Mesenchymal stem cell (in vitro differentiated cells and primary cell): ENCODE results near the gene GGT6.

Experiments used
- DNase-seq: peaks from one replicate; pipeline ENCODE4 v3.0.0-alpha.2; 2013
- H2AFZ ChIP-seq: one replicate; pipeline ENCODE4 v1.6.1; 2013; ENCODE audit warnings: low read depth, mild to moderate bottlenecking, control low read depth, inconsistent platforms, low read length, moderate library complexity
- H2AK5ac ChIP-seq: 2 replicates; pipeline ENCODE4 v1.6.1; 2013; ENCODE audit warnings: low read length, moderate library complexity, mild to moderate bottlenecking, inconsistent platforms; ENCODE audit not compliant: severe bottlenecking
- H2BK120ac ChIP-seq: one replicate; pipeline ENCODE4 v1.6.1; 2013; ENCODE audit warnings: low read depth, mild to moderate bottlenecking, inconsistent platforms, low read length, moderate library complexity
- H2BK12ac ChIP-seq, 2 experiments: one replicate each; pipeline ENCODE4 v1.6.1; 2013; ENCODE audit warnings: inconsistent platforms in 2 of 2, low read length in 2 of 2, mild to moderate bottlenecking in 2 of 2, moderate library complexity in 2 of 2, control low read depth in 1 of 2
- H2BK15ac ChIP-seq: one replicate; pipeline ENCODE4 v1.6.1; 2013; ENCODE audit warnings: mild to moderate bottlenecking, low read depth, inconsistent platforms; ENCODE audit not compliant: poor library complexity, severe bottlenecking
- H2BK5ac ChIP-seq: 2 replicates; pipeline ENCODE4 v1.6.1; 2013; ENCODE audit warnings: low read depth, mild to moderate bottlenecking, low read length, control low read depth, inconsistent platforms; ENCODE audit not compliant: poor library complexity, severe bottlenecking
- H3K14ac ChIP-seq, 2 experiments: one replicate each; pipeline ENCODE4 v1.6.1; 2013; ENCODE audit warnings: inconsistent platforms in 2 of 2, low read length in 2 of 2, control low read depth in 1 of 2, mild to moderate bottlenecking in 1 of 2, moderate library complexity in 1 of 2
- H3K18ac ChIP-seq, 2 experiments: one replicate each; pipeline ENCODE4 v1.6.1; 2013; ENCODE audit warnings: inconsistent platforms in 2 of 2, low read length in 2 of 2, control low read depth in 1 of 2, low read depth in 1 of 2, mild to moderate bottlenecking in 1 of 2
- H3K23ac ChIP-seq, 2 experiments: one replicate each; pipeline ENCODE4 v1.6.1; 2013; ENCODE audit warnings: inconsistent platforms in 2 of 2, low read length in 2 of 2, mild to moderate bottlenecking in 2 of 2, moderate library complexity in 2 of 2, control low read depth in 1 of 2
- H3K27ac ChIP-seq: 2 replicates; pipeline ENCODE4 v1.5.1; 2013; ENCODE audit warnings: mild to moderate bottlenecking, moderate library complexity, low read length, control low read depth, inconsistent platforms; ENCODE audit not compliant: poor library complexity, severe bottlenecking
- H3K27me3 ChIP-seq, 2 experiments: 2 replicates each; pipeline versions ENCODE4 v1.6.1 to v1.7.0; 2013; ENCODE audit warnings: low read length in 2 of 2, mild to moderate bottlenecking in 2 of 2, moderate library complexity in 2 of 2, control low read depth in 1 of 2, inconsistent platforms in 1 of 2; ENCODE audit not compliant: control insufficient read depth in 1 of 2, insufficient read depth in 1 of 2
- H3K36me3 ChIP-seq, 2 experiments: 2 replicates each; pipeline versions ENCODE4 v1.6.1 to v1.7.0; 2013; ENCODE audit warnings: low read length in 2 of 2, control low read depth in 1 of 2, inconsistent platforms in 1 of 2, low read depth in 1 of 2, mild to moderate bottlenecking in 1 of 2; ENCODE audit not compliant: insufficient read depth in 2 of 2, control insufficient read depth in 1 of 2
- H3K4ac ChIP-seq, 2 experiments: one replicate each; pipeline ENCODE4 v1.6.1; 2013; ENCODE audit warnings: inconsistent platforms in 2 of 2, low read length in 2 of 2, mild to moderate bottlenecking in 2 of 2, moderate library complexity in 2 of 2, control low read depth in 1 of 2, low read depth in 1 of 2
- H3K4me1 ChIP-seq: 2 replicates; pipeline ENCODE4 v1.6.1; 2013; ENCODE audit warnings: low read depth, low read length, control low read depth; ENCODE audit not compliant: control insufficient read depth, insufficient read depth
- H3K4me2 ChIP-seq: 2 replicates; pipeline ENCODE4 v1.6.1; 2013; ENCODE audit warnings: low read length, mild to moderate bottlenecking, inconsistent platforms; ENCODE audit not compliant: poor library complexity, severe bottlenecking
- H3K4me3 ChIP-seq, 2 experiments: 2 replicates each; pipeline versions ENCODE4 v1.5.1 to v1.7.0; 2013; ENCODE audit warnings: low read length in 2 of 2, mild to moderate bottlenecking in 2 of 2, control low read depth in 1 of 2, low read depth in 1 of 2; ENCODE audit not compliant: insufficient read depth in 1 of 2
- H3K79me1 ChIP-seq: replicated peaks from 2 replicates; pipeline ENCODE4 v1.6.1; 2013; ENCODE audit warnings: mild to moderate bottlenecking, control low read depth, low read length, inconsistent platforms; ENCODE audit not compliant: poor library complexity, severe bottlenecking
- H3K9ac ChIP-seq: 2 replicates; pipeline ENCODE4 v1.7.0; 2013; ENCODE audit warnings: mild to moderate bottlenecking, low read length, moderate library complexity
- H3K9me3 ChIP-seq: 2 replicates; pipeline ENCODE4 v1.7.0; 2013; ENCODE audit warnings: mild to moderate bottlenecking, low read length; ENCODE audit not compliant: control insufficient read depth
- H4K8ac ChIP-seq: one replicate; pipeline ENCODE4 v1.6.1; 2013; ENCODE audit warnings: inconsistent platforms, mild to moderate bottlenecking, low read length, moderate library complexity
- H4K91ac ChIP-seq: one replicate; pipeline ENCODE4 v1.6.1; 2013; ENCODE audit warnings: mild to moderate bottlenecking, low read length, inconsistent platforms
- WGBS: methylation state at CpG from one replicate; pipeline ENCODE4 v1.1.7; 2013; ENCODE audit warnings: mixed read lengths; 5-methylcytosine and 5-hydroxymethylcytosine counted together

Gene GGT6

DNA sequence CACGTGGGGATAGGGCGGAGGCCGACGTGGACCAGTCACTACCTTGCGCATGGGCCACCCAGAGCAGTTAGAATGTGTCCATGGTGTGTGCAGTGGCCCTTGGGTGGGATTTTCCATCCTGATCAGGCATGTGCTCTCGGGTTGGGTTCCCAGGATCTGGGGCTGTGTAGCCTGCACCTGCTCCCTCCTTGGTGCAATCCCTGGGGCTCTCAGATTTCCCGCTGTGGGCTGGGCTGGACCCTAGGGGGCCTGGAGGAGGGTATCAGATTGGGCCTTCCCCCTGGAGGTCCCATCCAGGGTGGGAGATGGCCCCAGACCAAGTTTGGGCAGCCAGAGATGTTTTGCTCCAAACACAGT lies 25.2 kb upstream of the GGT6 start:
- H2BK12ac ChIP-seq: no peak overlapping the region
- 85% methylated on average over 7 of the region's 7 CpGs for WGBS
- no peak overlapping the region for H4K91ac ChIP-seq
- H3K36me3 ChIP-seq: no peaks in the 10 kb centered on the region
- no peak overlapping the region for H4K8ac ChIP-seq
- peaks cover 64 to 84% of the 10 kb centered on the region in 2 experiments for H3K27me3 ChIP-seq
- no peaks in the 10 kb centered on the region for H3K9me3 ChIP-seq
- no peak overlapping the region for H3K18ac ChIP-seq
- peak overlapping the region; percentile 88 for H3K4me2 ChIP-seq
- no peaks in the 10 kb centered on the region for H3K79me1 ChIP-seq
- peaks cover 33% of the 10 kb centered on the region for H3K4me1 ChIP-seq
- H2BK120ac ChIP-seq: no peak overlapping the region
- no peak overlapping the region for H2BK15ac ChIP-seq
- H3K27ac ChIP-seq: no peak overlapping the region
- H2AFZ ChIP-seq: no peak overlapping the region
- no peak overlapping the region for H3K14ac ChIP-seq
- no peak overlapping the region for H3K4me3 ChIP-seq
- H2AK5ac ChIP-seq: no peak overlapping the region
- H2BK5ac ChIP-seq: no peak overlapping the region
- DNase-seq: no peak
- H3K4ac ChIP-seq: no peak overlapping the region
- no peak overlapping the region for H3K9ac ChIP-seq
- H3K23ac ChIP-seq: no peak overlapping the region

DNA sequence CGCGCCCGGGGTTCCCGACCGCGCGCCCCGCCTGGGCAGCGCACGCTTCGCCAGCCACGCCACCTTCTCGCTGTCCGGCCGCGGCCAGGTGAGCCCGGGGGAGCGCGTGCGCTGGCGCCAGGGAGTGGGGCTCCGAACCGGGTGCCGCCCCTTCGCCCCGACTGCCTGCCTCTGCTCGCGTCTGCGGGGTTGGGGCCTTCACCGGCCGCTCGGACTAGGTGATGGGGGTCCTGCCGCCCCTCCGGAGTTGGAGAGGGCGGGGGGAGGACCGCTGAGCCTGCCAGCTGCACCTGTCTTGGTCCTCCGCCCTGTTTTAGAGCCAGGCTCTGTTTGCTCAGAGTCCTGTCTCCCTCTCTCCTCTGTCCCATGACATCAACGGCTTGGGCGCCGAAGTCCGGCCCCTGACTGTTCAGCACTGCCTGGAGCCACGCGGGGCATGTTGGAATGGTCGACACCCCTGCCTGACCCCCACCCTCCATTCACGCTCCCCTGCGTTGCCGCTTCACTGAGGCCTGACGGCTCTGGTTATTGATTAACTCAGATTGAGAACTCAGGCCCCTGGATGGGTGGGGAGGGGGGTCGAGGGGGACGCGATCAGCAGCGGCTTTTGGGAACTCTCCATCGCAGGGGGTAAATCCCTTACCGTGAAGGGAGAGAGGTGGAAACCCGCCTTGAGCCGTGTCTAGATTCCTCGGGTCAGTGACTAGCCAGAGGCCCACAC lies 24.7 kb upstream of the GGT6 start:
- Histone ChIP-seq H3K4me1 (peaks cover 33% of the 10 kb centered on the region), H3K9me3 (no peaks in the 10 kb centered on the region), H3K14ac (no peak overlapping the region), H3K9ac (no peak overlapping the region), H2BK5ac (no peak overlapping the region), H2AK5ac (no peak overlapping the region), H3K27ac (no peak overlapping the region), H2BK12ac (no peak overlapping the region), H3K4ac (no peak overlapping the region), H3K79me1 (no peaks in the 10 kb centered on the region), H3K23ac (no peak overlapping the region), H3K36me3 (no peaks in the 10 kb centered on the region), H2BK120ac (no peak overlapping the region), H2BK15ac (no peak overlapping the region), H4K91ac (no peak overlapping the region), H3K4me3 (peak overlapping the region in 1 of 2 experiments; percentile 60), H3K4me2 (peak overlapping the region; percentile 88), H4K8ac (no peak overlapping the region), H2AFZ (no peak overlapping the region), H3K18ac (no peak overlapping the region), H3K27me3 (peaks cover 62 to 84% of the 10 kb centered on the region in 2 experiments)
- WGBS: 21% methylated on average over 37 of the region's 57 CpGs
- no peak for DNase-seq

DNA sequence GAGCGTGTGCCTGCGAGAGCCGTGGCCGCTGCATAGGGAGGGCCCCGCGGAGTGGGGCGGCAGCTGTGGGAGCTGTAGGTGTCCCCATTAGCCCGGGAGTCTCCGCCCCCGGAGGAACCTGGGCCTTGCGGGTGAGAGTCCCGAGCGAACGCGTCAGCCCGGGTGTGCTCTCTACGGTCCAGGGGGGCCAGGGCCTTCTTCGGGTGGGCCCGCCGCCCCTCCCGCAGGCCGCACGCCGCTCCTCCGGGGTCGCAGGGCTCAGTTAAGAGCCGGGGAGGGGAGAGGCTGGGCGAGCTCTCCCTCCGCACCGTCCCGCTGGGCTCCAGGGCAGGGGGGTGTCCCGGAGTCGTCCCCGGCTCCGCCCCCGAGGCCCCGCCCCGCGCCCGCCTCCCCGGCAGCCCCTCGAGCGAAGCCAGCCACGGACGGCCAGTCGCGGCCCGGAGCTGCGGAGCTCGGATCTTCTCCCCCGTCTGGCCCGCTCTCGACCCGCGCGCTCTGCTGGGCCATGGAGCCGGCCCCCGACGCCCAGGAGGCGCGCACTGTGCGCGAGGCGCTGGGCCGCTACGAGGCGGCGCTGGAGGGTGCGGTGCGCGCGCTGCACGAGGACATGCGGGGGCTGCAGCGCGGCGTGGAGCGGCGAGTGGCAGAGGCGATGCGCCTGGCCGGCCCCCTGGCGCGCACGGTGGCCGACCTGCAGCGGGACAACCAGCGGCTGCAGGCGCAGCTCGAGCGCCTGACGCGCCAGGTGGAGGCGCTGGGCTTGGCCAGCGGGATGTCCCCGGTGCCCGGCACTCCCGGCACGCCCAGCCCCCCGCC lies 23.9 kb upstream of the GGT6 start, which contains the start of gene SMTNL2:
SMTNL2 (plus strand) TSS at position 429 of the 816 bp plus-strand sequence; CDS start at position 506, 77 bp downstream.
- Histone ChIP-seq H3K4me2 (peak within 1 kb of the TSS; percentile 88), H3K23ac (peak within 1 kb of the TSS in 1 of 2 experiments; percentile 14), H3K4ac (no peak within 1 kb of the TSS), H2BK12ac (no peak within 1 kb of the TSS), H3K4me3 (peak within 1 kb of the TSS in 1 of 2 experiments; percentile 60), H2BK15ac (no peak within 1 kb of the TSS), H3K9me3 (no peaks in the 10 kb centered on the region), H3K4me1 (peaks cover 33% of the 10 kb centered on the region), H3K9ac (no peak within 1 kb of the TSS), H3K36me3 (no peaks in the 10 kb centered on the region), H3K14ac (no peak within 1 kb of the TSS), H4K8ac (no peak within 1 kb of the TSS), H2BK120ac (no peak within 1 kb of the TSS), H3K18ac (peak within 1 kb of the TSS in 1 of 2 experiments; percentile 37), H3K27me3 (peaks cover 64 to 88% of the 10 kb centered on the region in 2 experiments), H2AK5ac (no peak within 1 kb of the TSS), H2BK5ac (no peak within 1 kb of the TSS), H3K27ac (no peak within 1 kb of the TSS), H4K91ac (no peak within 1 kb of the TSS), H3K79me1 (no peaks in the 10 kb centered on the region), H2AFZ (peak within 1 kb of the TSS; percentile 6)
- under 1% methylated on average over 81 of the region's 100 CpGs for WGBS
- DNase-seq: no peak

DNA sequence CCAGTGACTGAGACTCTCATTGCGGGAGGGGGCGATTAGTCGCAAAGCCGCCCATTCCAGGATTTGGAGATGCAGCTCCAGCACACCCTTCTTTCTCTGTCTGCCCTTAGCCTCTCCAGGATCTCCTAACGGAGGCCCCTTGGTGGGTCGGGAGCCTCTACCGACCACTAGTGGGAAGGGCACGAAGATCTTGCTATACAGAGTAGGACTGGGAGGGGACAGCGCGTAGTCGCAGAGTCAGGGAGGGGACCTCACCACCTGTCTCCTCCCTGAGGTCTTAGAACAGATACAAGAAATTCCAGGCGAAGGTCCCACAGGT lies 23.4 kb upstream of the GGT6 start:
- peak; percentile 40 for DNase-seq
- H3K14ac ChIP-seq: no peak overlapping the region

More for the DNA sequence above, 23.4 kb upstream of the GGT6 start:
- Histone ChIP-seq H3K4ac (no peak overlapping the region), H3K18ac (peak overlapping the region in 1 of 2 experiments; percentile 37), H2AFZ (no peak overlapping the region), H3K79me1 (no peaks in the 10 kb centered on the region), H3K27ac (no peak overlapping the region), H3K4me1 (peaks cover 33% of the 10 kb centered on the region), H2BK12ac (no peak overlapping the region), H3K27me3 (peaks cover 58 to 82% of the 10 kb centered on the region in 2 experiments), H2BK15ac (no peak overlapping the region), H4K91ac (no peak overlapping the region), H3K4me2 (peak overlapping the region; percentile 88), H3K9ac (no peak overlapping the region), H3K4me3 (peak overlapping the region in 1 of 2 experiments; percentile 60), H4K8ac (no peak overlapping the region), H3K36me3 (no peaks in the 10 kb centered on the region), H3K9me3 (no peaks in the 10 kb centered on the region), H2AK5ac (no peak overlapping the region), H2BK5ac (no peak overlapping the region), H2BK120ac (no peak overlapping the region), H3K23ac (peak overlapping the region in 1 of 2 experiments; percentile 14)
- 48% methylated on average over 9 of the region's 12 CpGs for WGBS
